Keratinocyte (primary cell): ENCODE measurements around the gene TBX18.

Experiments
- CTCF ChIP-seq, 3 experiments: IDR thresholded peaks in 1 of 3; conservative IDR thresholded peaks in 1 of 3; optimal IDR thresholded peaks in 1 of 3; 2 replicates in 2 of 3; 3 replicates in 1 of 3; pipeline versions ENCODE3 to v1.5.1; 2011; ENCODE audit warnings: low read length in 3 of 3, mild to moderate bottlenecking in 3 of 3, moderate library complexity in 2 of 3, control low read depth in 1 of 3, inconsistent platforms in 1 of 3; ENCODE audit not compliant: insufficient read depth in 2 of 3; ENCODE audit errors: extremely low read depth in 1 of 3
- EZH2 ChIP-seq: IDR thresholded peaks from one replicate; pipeline ENCODE4 v1.6.1; 2012; ENCODE audit warnings: inconsistent platforms, mild to moderate bottlenecking, low read length, moderate library complexity

- TF ChIP-seq CTCF (optimal IDR thresholded peaks at IDR 0.05 in 1 of 3, IDR thresholded peaks at IDR 0.05 in 1 of 3, conservative IDR thresholded peaks at IDR 0.05 in 1 of 3; ENCODE audit: extremely low read depth in 1 of 3, insufficient read depth in 2 of 3, low read length in 3 of 3) (no peak), EZH2 (no peak)
Observed at GRCh38 chr6:84808491-84809061, 44.2 kb upstream of the TBX18 start.
